H9 (cell line): ENCODE measurements around the gene SAXO2. TPM values are rescaled to one million over a fixed set of nuclear protein-coding genes. Genes with fewer than 3 reads are reported as not detected.
"Not testable (repeated sequence)": the region's sequence is repeated elsewhere in the genome, so short reads cannot be mapped to it uniquely, and the experiment has no call there.

Source experiments
- DNase-seq: peaks from one replicate; pipeline ENCODE4 v3.0.0-alpha.2; 2017
- H2AFZ ChIP-seq: one replicate; pipeline ENCODE4 v1.6.1; 2013; ENCODE audit warnings: mild to moderate bottlenecking, low read length, control low read depth, moderate library complexity
- H2AK5ac ChIP-seq: 2 replicates; pipeline ENCODE4 v1.6.1; 2013; ENCODE audit warnings: low read length, control low read depth, mixed read lengths; ENCODE audit not compliant: insufficient read length
- H2BK120ac ChIP-seq: one replicate; pipeline ENCODE4 v1.6.1; 2013; ENCODE audit warnings: low read depth, mild to moderate bottlenecking, low read length, control low read depth, inconsistent platforms; ENCODE audit not compliant: poor library complexity, severe bottlenecking
- H2BK12ac ChIP-seq: 2 replicates; pipeline ENCODE4 v1.6.1; 2013; ENCODE audit warnings: low read length, control low read depth, mixed read lengths, low read depth; ENCODE audit not compliant: insufficient read length
- H2BK15ac ChIP-seq: 2 replicates; pipeline ENCODE4 v1.6.1; 2013; ENCODE audit warnings: low read depth, low read length, control low read depth
- H2BK20ac ChIP-seq: one replicate; pipeline ENCODE4 v1.6.1; 2013; ENCODE audit warnings: low read depth, mild to moderate bottlenecking, low read length, control low read depth, inconsistent platforms; ENCODE audit not compliant: poor library complexity, severe bottlenecking
- H2BK5ac ChIP-seq: 2 replicates; pipeline ENCODE4 v1.6.1; 2013; ENCODE audit warnings: low read length, control low read depth, mixed read lengths; ENCODE audit not compliant: insufficient read length
- H3K14ac ChIP-seq: 2 replicates; pipeline ENCODE4 v1.6.1; 2013; ENCODE audit warnings: low read length, control low read depth; ENCODE audit not compliant: insufficient read depth
- H3K18ac ChIP-seq: 2 replicates; pipeline ENCODE4 v1.6.1; 2013; ENCODE audit warnings: low read depth, mild to moderate bottlenecking, mixed read lengths, low read length, control low read depth; ENCODE audit not compliant: insufficient read length
- H3K23ac ChIP-seq: 2 replicates; pipeline ENCODE4 v1.6.1; 2013; ENCODE audit warnings: low read length, control low read depth, mixed read lengths, low read depth; ENCODE audit not compliant: insufficient read length
- H3K23me2 ChIP-seq: 2 replicates; pipeline ENCODE4 v1.6.1; 2013; ENCODE audit warnings: low read depth, mild to moderate bottlenecking, mixed read lengths, low read length, control low read depth; ENCODE audit not compliant: insufficient read length, poor library complexity, severe bottlenecking
- H3K27ac ChIP-seq: 2 replicates; pipeline ENCODE4 v1.5.1; 2013; ENCODE audit warnings: low read length, control low read depth, mixed read lengths, low read depth; ENCODE audit not compliant: insufficient read length
- H3K27me3 ChIP-seq: 2 replicates; pipeline ENCODE4 v1.6.1; 2013; ENCODE audit warnings: low read length, control low read depth, inconsistent platforms; ENCODE audit not compliant: insufficient read depth
- H3K4ac ChIP-seq: 2 replicates; pipeline ENCODE4 v1.6.1; 2013; ENCODE audit warnings: low read depth, mild to moderate bottlenecking, control low read depth, inconsistent platforms, low read length, moderate library complexity
- H3K4me1 ChIP-seq: 2 replicates; pipeline ENCODE4 v1.6.1; 2013; ENCODE audit warnings: low read length, control low read depth, inconsistent platforms; ENCODE audit not compliant: insufficient read depth
- H3K4me2 ChIP-seq: 2 replicates; pipeline ENCODE4 v1.6.1; 2013; ENCODE audit warnings: low read length, control low read depth, mixed read lengths; ENCODE audit not compliant: insufficient read length, insufficient read depth
- H3K56ac ChIP-seq: 2 replicates; pipeline ENCODE4 v1.6.1; 2013; ENCODE audit warnings: low read depth, mild to moderate bottlenecking, mixed read lengths, low read length, control low read depth; ENCODE audit not compliant: insufficient read length
- H3K79me1 ChIP-seq: 2 replicates; pipeline ENCODE4 v1.6.1; 2013; ENCODE audit warnings: low read depth, mild to moderate bottlenecking, moderate library complexity, low read length, control low read depth, inconsistent platforms; ENCODE audit not compliant: insufficient read depth, poor library complexity, severe bottlenecking
- H3K79me2 ChIP-seq: 2 replicates; pipeline ENCODE4 v1.6.1; 2013; ENCODE audit warnings: low read length, control low read depth, inconsistent platforms; ENCODE audit not compliant: insufficient read depth
- H3K9ac ChIP-seq: 2 replicates; pipeline ENCODE4 v1.6.1; 2013; ENCODE audit warnings: low read length, control low read depth, mixed read lengths; ENCODE audit not compliant: insufficient read length; ENCODE audit errors: extremely low read depth
- H3K9me3 ChIP-seq: one replicate; pipeline ENCODE4 v1.6.1; 2013; ENCODE audit warnings: low read depth, low read length, inconsistent platforms; ENCODE audit not compliant: control insufficient read depth
- H3T11ph ChIP-seq: one replicate; pipeline ENCODE4 v1.6.1; 2013; ENCODE audit warnings: mild to moderate bottlenecking, low read length, control low read depth, inconsistent platforms
- H4K20me1 ChIP-seq: one replicate; pipeline ENCODE4 v1.6.1; 2013; ENCODE audit not compliant: control insufficient read depth, insufficient read length, insufficient read depth
- H4K5ac ChIP-seq: 2 replicates; pipeline ENCODE4 v1.6.1; 2013; ENCODE audit warnings: low read depth, mild to moderate bottlenecking, mixed read lengths, low read length, control low read depth; ENCODE audit not compliant: insufficient read length
- H4K8ac ChIP-seq: replicated peaks from 2 replicates; pipeline ENCODE4 v1.6.1; 2013; ENCODE audit warnings: low read length, control low read depth, mixed read lengths, low read depth; ENCODE audit not compliant: insufficient read length
- H4K91ac ChIP-seq: 2 replicates; pipeline ENCODE4 v1.6.1; 2013; ENCODE audit warnings: low read depth, mild to moderate bottlenecking, moderate library complexity, mixed read lengths, low read length, control low read depth; ENCODE audit not compliant: insufficient read length
- H3K27ac Mint-ChIP-seq, 3 experiments: 2 replicates in 2 of 3; 3 replicates in 1 of 3; pipeline ENCODE4 v1.8.0; 2020 to 2021; ENCODE audit warnings: mixed read lengths in 3 of 3, mild to moderate bottlenecking in 1 of 3, moderate library complexity in 1 of 3
- H3K27me3 Mint-ChIP-seq: 2 replicates; pipeline ENCODE4 v1.8.0; 2021; ENCODE audit warnings: low read depth, mild to moderate bottlenecking, moderate library complexity, mixed read lengths
- H3K36me3 Mint-ChIP-seq, 3 experiments: 2 replicates in 2 of 3; 3 replicates in 1 of 3; pipeline ENCODE4 v1.8.0; 2020 to 2021; ENCODE audit warnings: low read depth in 3 of 3, mixed read lengths in 3 of 3; ENCODE audit not compliant: insufficient read depth in 1 of 3
- H3K4me1 Mint-ChIP-seq, 2 experiments: 2 replicates each; pipeline ENCODE4 v1.8.0; 2020; ENCODE audit warnings: mixed read lengths in 2 of 2
- H3K4me3 Mint-ChIP-seq, 2 experiments: 2 replicates in 1 of 2; 3 replicates in 1 of 2; pipeline ENCODE4 v1.8.0; 2020 to 2021; ENCODE audit warnings: mild to moderate bottlenecking in 2 of 2, mixed read lengths in 2 of 2, moderate library complexity in 1 of 2
- H3K9me3 Mint-ChIP-seq, 2 experiments: 2 replicates in 1 of 2; 3 replicates in 1 of 2; pipeline ENCODE4 v1.8.0; 2020; ENCODE audit warnings: mild to moderate bottlenecking in 2 of 2, mixed read lengths in 2 of 2, moderate library complexity in 1 of 2
- WGBS: extraction: QIAGEN DNeasy Blood & Tissue Kit; methylation state at CpG from one replicate; pipeline ENCODE4 v1.1.7; 2013; ENCODE audit warnings: missing lambda C conversion rate, low lambda C conversion rate, mixed read lengths; ENCODE audit not compliant: insufficient read length; ENCODE audit errors: extremely low coverage; 5-methylcytosine and 5-hydroxymethylcytosine counted together
- total RNA-seq: library from RNA; stranded (reverse); gene quantifications from 2 replicates; pipeline ENCODE4 v1.2.1, GENCODE V29; 2021
- TF ChIP-seq, protein P1 (sequence below): fragments of 200-600 bp; sonication (generic); conservative IDR thresholded peaks from 3 replicates; pipeline ENCODE4 v1.8.0; 2021; ENCODE audit warnings: antibody characterized with exemption, mild to moderate bottlenecking

The SAXO2 gene
- total RNA-seq, 1 experiment from 2014 or later = 3.1 TPM

- Histone ChIP-seq H3K18ac (no peak overlapping the region), H3T11ph (no peak overlapping the region), H3K23me2 (no peaks in the 10 kb centered on the region), H3K79me1 (no peaks in the 10 kb centered on the region), H3K56ac (no peak overlapping the region), H3K79me2 (no peaks in the 10 kb centered on the region), H2BK15ac (no peak overlapping the region), H2BK120ac (no peak overlapping the region), H2BK12ac (no peak overlapping the region), H4K5ac (no peak overlapping the region), H3K27ac (no peak overlapping the region), H3K14ac (no peak overlapping the region), H3K9me3 (no peaks in the 10 kb centered on the region), H3K23ac (no peak overlapping the region), H4K20me1 (no peaks in the 10 kb centered on the region), H4K8ac (no peak overlapping the region), H3K4ac (no peak overlapping the region), H3K27me3 (no peaks in the 10 kb centered on the region), H3K9ac (no peak overlapping the region), H2AFZ (no peak overlapping the region), H2BK5ac (no peak overlapping the region), H2BK20ac (no peak overlapping the region), H3K4me1 (no peaks in the 10 kb centered on the region), H2AK5ac (no peak overlapping the region), H3K4me2 (no peak overlapping the region), H4K91ac (no peak overlapping the region)
- H3K27me3 Mint-ChIP-seq = peaks cover 3% of the 10 kb centered on the region
- peak overlapping the region in 1 of 2 experiments; percentile 35; a peak in 1 of 5 replicates for H3K4me3 Mint-ChIP-seq
- no CpG with 5 or more reads among the region's 2 CpGs for WGBS
- no peak overlapping the region for H3K27ac Mint-ChIP-seq
- peaks cover 8 to 9% of the 10 kb centered on the region in 2 experiments; a peak in 4 of 5 replicates for H3K9me3 Mint-ChIP-seq
- TF ChIP-seq, protein P1, sequence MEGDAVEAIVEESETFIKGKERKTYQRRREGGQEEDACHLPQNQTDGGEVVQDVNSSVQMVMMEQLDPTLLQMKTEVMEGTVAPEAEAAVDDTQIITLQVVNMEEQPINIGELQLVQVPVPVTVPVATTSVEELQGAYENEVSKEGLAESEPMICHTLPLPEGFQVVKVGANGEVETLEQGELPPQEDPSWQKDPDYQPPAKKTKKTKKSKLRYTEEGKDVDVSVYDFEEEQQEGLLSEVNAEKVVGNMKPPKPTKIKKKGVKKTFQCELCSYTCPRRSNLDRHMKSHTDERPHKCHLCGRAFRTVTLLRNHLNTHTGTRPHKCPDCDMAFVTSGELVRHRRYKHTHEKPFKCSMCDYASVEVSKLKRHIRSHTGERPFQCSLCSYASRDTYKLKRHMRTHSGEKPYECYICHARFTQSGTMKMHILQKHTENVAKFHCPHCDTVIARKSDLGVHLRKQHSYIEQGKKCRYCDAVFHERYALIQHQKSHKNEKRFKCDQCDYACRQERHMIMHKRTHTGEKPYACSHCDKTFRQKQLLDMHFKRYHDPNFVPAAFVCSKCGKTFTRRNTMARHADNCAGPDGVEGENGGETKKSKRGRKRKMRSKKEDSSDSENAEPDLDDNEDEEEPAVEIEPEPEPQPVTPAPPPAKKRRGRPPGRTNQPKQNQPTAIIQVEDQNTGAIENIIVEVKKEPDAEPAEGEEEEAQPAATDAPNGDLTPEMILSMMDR = no peak
- H3K36me3 Mint-ChIP-seq = peaks cover 0 to 5% (median 0%) of the 10 kb centered on the region in 3 experiments; a peak in 1 of 7 replicates
- peak; percentile 15 for DNase-seq
- no peaks in the 10 kb centered on the region for H3K4me1 Mint-ChIP-seq
Measured at GRCh38 chr15:82313446-82313845, 50.8 kb downstream of the SAXO2 start.

DNA sequence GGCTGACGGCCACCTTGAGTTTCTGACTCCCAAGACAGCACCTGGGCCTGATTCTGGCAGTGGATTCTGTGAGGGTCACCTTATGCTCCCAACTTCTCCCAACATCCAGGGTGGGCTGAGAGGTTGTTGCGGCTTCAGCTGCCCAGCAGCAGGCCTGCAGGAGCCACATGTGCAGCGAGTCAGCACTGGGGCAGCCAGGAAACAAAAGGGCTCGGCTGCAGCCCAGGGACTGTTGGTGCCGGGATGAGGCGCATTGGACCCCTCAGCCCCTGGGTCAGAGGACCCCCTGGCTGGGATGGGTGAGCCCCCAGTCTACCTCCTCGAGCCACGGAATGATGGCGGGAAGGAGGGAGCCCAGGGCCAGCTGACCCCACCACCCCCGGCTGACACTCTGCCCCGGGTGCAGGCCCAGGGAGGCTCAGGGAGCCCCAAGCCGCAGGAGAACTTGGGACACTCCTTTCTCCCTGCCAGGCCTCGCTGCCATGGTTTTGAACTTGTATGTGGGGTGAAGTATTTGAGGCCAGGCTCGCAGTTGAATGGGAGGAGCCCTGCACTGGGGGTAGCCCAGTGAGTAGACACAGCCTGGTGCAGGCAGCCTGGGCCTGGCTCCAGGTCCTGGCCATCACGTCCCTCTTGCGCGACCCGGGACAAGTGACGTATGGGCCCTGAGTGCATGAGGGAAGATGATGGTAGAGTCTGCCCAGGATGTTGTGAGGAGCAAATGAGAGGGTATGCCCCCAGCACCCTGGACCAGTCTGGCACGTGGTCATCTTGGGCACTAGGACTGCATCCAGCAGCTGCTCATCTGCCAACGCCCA, 51.5 kb downstream of the SAXO2 start:
- H2BK12ac ChIP-seq, H3K79me2 ChIP-seq, H3K79me1 ChIP-seq, H3K9me3 ChIP-seq, H3K4me2 ChIP-seq, H2BK5ac ChIP-seq, H3K9ac ChIP-seq, H3K4me3 Mint-ChIP-seq, H2AFZ ChIP-seq, H2BK20ac ChIP-seq, H3K36me3 Mint-ChIP-seq, H3T11ph ChIP-seq, H2AK5ac ChIP-seq, H3K27me3 Mint-ChIP-seq, H3K18ac ChIP-seq, H3K27ac Mint-ChIP-seq, H4K20me1 ChIP-seq, H3K56ac ChIP-seq, H4K91ac ChIP-seq, H3K27ac ChIP-seq, H2BK15ac ChIP-seq, H3K4me1 ChIP-seq, H4K5ac ChIP-seq, H3K14ac ChIP-seq, H2BK120ac ChIP-seq, H4K8ac ChIP-seq, H3K23me2 ChIP-seq, H3K4ac ChIP-seq, H3K23ac ChIP-seq, H3K27me3 ChIP-seq, H3K4me1 Mint-ChIP-seq, H3K9me3 Mint-ChIP-seq: not testable (repeated sequence)
- WGBS = no CpG with 5 or more reads among the region's 21 CpGs
- DNase-seq = peak; percentile 22
